HEK293 (cell line): ENCODE data around the gene HTATIP2.

ENCODE experiments used
- CTCF ChIA-PET: fragments of 350-600 bp; formaldehyde crosslinking; extraction: SDS; loops from one replicate; lab custom pipeline; 2021; ENCODE audit warnings: antibody characterized with exemption; lab: Yijun Ruan, JAX
- POLR2A ChIA-PET: fragments of 300-600 bp; formaldehyde crosslinking; extraction: SDS; loops from one replicate; lab custom pipeline; 2020; ENCODE audit warnings: antibody characterized with exemption, inconsistent platforms; lab: Yijun Ruan, JAX
- H3K27ac ChIP-seq: fragments of 200-500 bp; sonication (Bioruptor generic); 2 replicates; pipeline ENCODE4 v1.5.1; 2014; ENCODE audit warnings: low read depth, low read length, control low read depth, inconsistent platforms; ENCODE audit errors: extremely low read depth
- H3K36me3 ChIP-seq, 2 experiments: fragments of 200-500 bp in 1 of 2; sonication (Bioruptor generic) in 1 of 2; 1 replicate in 1 of 2; 2 replicates in 1 of 2; pipeline ENCODE4 v1.5.1; 2014 to 2017; ENCODE audit warnings: inconsistent platforms in 2 of 2, low read length in 2 of 2; ENCODE audit not compliant: control insufficient read depth in 2 of 2, insufficient read depth in 1 of 2
- H3K4me1 ChIP-seq: fragments of 200-500 bp; sonication (Bioruptor generic); 2 replicates; pipeline ENCODE4 v1.5.1; 2014; ENCODE audit warnings: mild to moderate bottlenecking, low read length, inconsistent platforms; ENCODE audit not compliant: control insufficient read depth, insufficient read depth
- H3K4me3 ChIP-seq: 2 replicates; pipeline ENCODE4 v1.5.1; 2011; ENCODE audit warnings: low read depth, mild to moderate bottlenecking, control low read depth, low read length, moderate library complexity
- H3K9me3 ChIP-seq: fragments of 200-500 bp; sonication (Bioruptor generic); 2 replicates; pipeline ENCODE4 v1.5.1; 2014; ENCODE audit warnings: low read depth, low read length, inconsistent platforms; ENCODE audit not compliant: control insufficient read depth, insufficient read depth
- CTCF ChIP-seq: fragments of 450-650 bp; formaldehyde crosslinking; IDR thresholded peaks from 2 replicates; pipeline ENCODE4 v1.5.1; 2016; ENCODE audit warnings: missing biosample characterization, missing genetic modification characterization
- GLI2 ChIP-seq: fragments of 450-650 bp; formaldehyde crosslinking; IDR thresholded peaks from 2 replicates; pipeline ENCODE4; 2017; ENCODE audit warnings: missing biosample characterization, missing genetic modification characterization, low read depth, borderline replicate concordance
- KLF1 ChIP-seq: fragments of 450-650 bp; formaldehyde crosslinking; IDR thresholded peaks from 2 replicates; pipeline ENCODE4 v1.5.1; 2016; ENCODE audit warnings: missing biosample characterization, missing genetic modification characterization
- KLF10 ChIP-seq: fragments of 450-650 bp; IDR thresholded peaks from 2 replicates; pipeline ENCODE4 v1.5.1; 2018; ENCODE audit warnings: missing biosample characterization, mild to moderate bottlenecking, missing genetic modification characterization
- OSR2 ChIP-seq: fragments of 450-650 bp; formaldehyde crosslinking; IDR thresholded peaks from 2 replicates; pipeline ENCODE4 v1.5.1; 2016; ENCODE audit warnings: missing biosample characterization, missing genetic modification characterization
- PATZ1 ChIP-seq: fragments of 450-650 bp; formaldehyde crosslinking; IDR thresholded peaks from 2 replicates; pipeline ENCODE4 v1.5.1; 2016; ENCODE audit warnings: missing biosample characterization, missing genetic modification characterization
- REPIN1 ChIP-seq: fragments of 450-650 bp; formaldehyde crosslinking; IDR thresholded peaks from 2 replicates; pipeline ENCODE4 v1.5.1; 2017; ENCODE audit warnings: missing biosample characterization, missing genetic modification characterization, low read depth
- TCF7L2 ChIP-seq: IDR thresholded peaks from 2 replicates; pipeline ENCODE4 v1.6.1; 2011; ENCODE audit warnings: low read depth, mild to moderate bottlenecking, inconsistent platforms, low read length, moderate library complexity, borderline replicate concordance
- ZBTB20 ChIP-seq: fragments of 450-650 bp; formaldehyde crosslinking; IDR thresholded peaks from 2 replicates; pipeline ENCODE4 v1.5.1; 2016; ENCODE audit warnings: missing biosample characterization, missing genetic modification characterization
- ZBTB21 ChIP-seq: fragments of 450-650 bp; formaldehyde crosslinking; IDR thresholded peaks from 2 replicates; pipeline ENCODE4 v1.5.1; 2017; ENCODE audit warnings: missing biosample characterization, missing genetic modification characterization
- ZBTB8A ChIP-seq: fragments of 450-650 bp; formaldehyde crosslinking; IDR thresholded peaks from 2 replicates; pipeline ENCODE4 v1.5.1; 2016; ENCODE audit warnings: missing biosample characterization, missing genetic modification characterization
- ZNF16 ChIP-seq: fragments of 450-650 bp; formaldehyde crosslinking; IDR thresholded peaks from 2 replicates; pipeline ENCODE4 v1.5.1; 2016; ENCODE audit warnings: low read depth, missing biosample characterization, missing genetic modification characterization
- ZNF24 ChIP-seq: fragments of 450-650 bp; formaldehyde crosslinking; IDR thresholded peaks from 2 replicates; pipeline ENCODE4 v1.5.1; 2016; ENCODE audit warnings: missing biosample characterization, missing genetic modification characterization
- ZNF544 ChIP-seq: fragments of 450-650 bp; formaldehyde crosslinking; IDR thresholded peaks from 2 replicates; pipeline ENCODE4 v1.5.0; 2017; ENCODE audit warnings: missing biosample characterization, missing genetic modification characterization
- ZNF561 ChIP-seq: fragments of 450-650 bp; IDR thresholded peaks from 2 replicates; pipeline ENCODE4 v1.5.1; 2018; ENCODE audit warnings: missing biosample characterization, missing genetic modification characterization, borderline replicate concordance
- ZNF600 ChIP-seq: fragments of 450-650 bp; formaldehyde crosslinking; IDR thresholded peaks from 2 replicates; pipeline ENCODE4 v1.5.1; 2016; ENCODE audit warnings: missing biosample characterization, missing genetic modification characterization
- ZNF629 ChIP-seq: fragments of 450-650 bp; formaldehyde crosslinking; IDR thresholded peaks from 2 replicates; pipeline ENCODE4 v1.5.1; 2017; ENCODE audit warnings: missing biosample characterization, missing genetic modification characterization
- ZNF707 ChIP-seq: fragments of 450-650 bp; formaldehyde crosslinking; IDR thresholded peaks from 2 replicates; pipeline ENCODE4 v1.5.1; 2016; ENCODE audit warnings: missing biosample characterization, missing genetic modification characterization
- ZNF747 ChIP-seq: fragments of 450-650 bp; formaldehyde crosslinking; IDR thresholded peaks from 2 replicates; pipeline ENCODE4 v1.5.1; 2016; ENCODE audit warnings: missing biosample characterization, missing genetic modification characterization
- ZNF776 ChIP-seq: fragments of 450-650 bp; formaldehyde crosslinking; IDR thresholded peaks from 2 replicates; pipeline ENCODE4 v1.5.0; 2017; ENCODE audit warnings: missing biosample characterization, missing genetic modification characterization, borderline replicate concordance
- ZNF830 ChIP-seq: fragments of 450-650 bp; IDR thresholded peaks from 2 replicates; pipeline ENCODE4 v1.5.0; 2018; ENCODE audit warnings: missing biosample characterization, missing genetic modification characterization, low read depth, mild to moderate bottlenecking, moderate library complexity
- TF ChIP-seq, protein P1 (sequence below): fragments of 450-650 bp; formaldehyde crosslinking; IDR thresholded peaks from 2 replicates; pipeline ENCODE4 v1.5.1; 2017; ENCODE audit warnings: missing biosample characterization, missing genetic modification characterization
- TF ChIP-seq, protein P2 (sequence below): fragments of 450-650 bp; formaldehyde crosslinking; IDR thresholded peaks from 2 replicates; pipeline ENCODE4 v1.5.1; 2016; ENCODE audit warnings: missing biosample characterization, missing genetic modification characterization

The HTATIP2 gene

GRCh38 chr11:20367313-20367948, 3.9 kb downstream of the HTATIP2 start (continued):
- no peak for TF ChIP-seq PATZ1

DNA sequence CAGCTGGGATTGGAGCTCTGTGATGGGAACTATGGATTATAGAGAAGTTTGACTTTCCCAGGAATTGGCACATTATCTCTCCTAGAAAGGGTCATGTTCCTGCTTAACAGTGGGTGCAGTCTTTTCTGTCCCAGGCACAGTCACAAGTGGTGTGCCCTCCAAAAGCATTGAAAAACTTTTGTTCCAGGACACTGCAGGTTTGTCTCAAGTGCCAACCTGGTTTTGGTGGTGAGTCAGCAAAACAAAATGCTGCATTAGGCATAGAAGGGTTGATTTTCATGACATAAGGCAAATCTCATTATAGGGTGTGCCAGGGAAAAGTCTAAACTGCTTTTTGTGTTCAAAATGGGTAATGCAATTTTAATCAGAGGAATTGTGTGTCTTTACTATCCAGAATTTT, 4.9 kb downstream of the HTATIP2 start:
- Histone ChIP-seq H3K9me3 (no peaks in the 10 kb centered on the region), H3K4me3 (no peak overlapping the region), H3K4me1 (no peaks in the 10 kb centered on the region; the same call in 1 of the 2 replicates), H3K27ac (no peak overlapping the region), H3K36me3 (no peaks in the 10 kb centered on the region)
- ChIA-PET POLR2A (no interaction called here), CTCF (interaction anchor here (0.6 to 1.6 kb wide), 4 partner anchors 13 to 240 kb away, joined by 3 to 5 read pairs (median 3); no protein-coding TSS in a partner anchor)
- TF ChIP-seq REPIN1 (tag by site-specific recombination) (no peak), ZNF776 (tag by site-specific recombination) (no peak), ZNF561 (tag by site-specific recombination) (no peak), ZBTB8A (tag by site-specific recombination) (no peak), TCF7L2 (no peak), ZNF600 (peak; percentile 55; the same call in 1 of the 2 replicates), ZNF830 (tag by site-specific recombination) (no peak), ZNF16 (no peak), ZNF544 (tag by site-specific recombination) (no peak), ZNF24 (tag by site-specific recombination) (no peak), KLF10 (tag by site-specific recombination) (no peak), ZNF629 (no peak), KLF1 (tag by site-specific recombination) (no peak)
- TF ChIP-seq, protein P1, sequence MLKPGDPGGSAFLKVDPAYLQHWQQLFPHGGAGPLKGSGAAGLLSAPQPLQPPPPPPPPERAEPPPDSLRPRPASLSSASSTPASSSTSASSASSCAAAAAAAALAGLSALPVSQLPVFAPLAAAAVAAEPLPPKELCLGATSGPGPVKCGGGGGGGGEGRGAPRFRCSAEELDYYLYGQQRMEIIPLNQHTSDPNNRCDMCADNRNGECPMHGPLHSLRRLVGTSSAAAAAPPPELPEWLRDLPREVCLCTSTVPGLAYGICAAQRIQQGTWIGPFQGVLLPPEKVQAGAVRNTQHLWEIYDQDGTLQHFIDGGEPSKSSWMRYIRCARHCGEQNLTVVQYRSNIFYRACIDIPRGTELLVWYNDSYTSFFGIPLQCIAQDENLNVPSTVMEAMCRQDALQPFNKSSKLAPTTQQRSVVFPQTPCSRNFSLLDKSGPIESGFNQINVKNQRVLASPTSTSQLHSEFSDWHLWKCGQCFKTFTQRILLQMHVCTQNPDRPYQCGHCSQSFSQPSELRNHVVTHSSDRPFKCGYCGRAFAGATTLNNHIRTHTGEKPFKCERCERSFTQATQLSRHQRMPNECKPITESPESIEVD (tag by site-specific recombination): peak; percentile 21; the same call in 1 of the 2 replicates
- TF ChIP-seq, protein P2, sequence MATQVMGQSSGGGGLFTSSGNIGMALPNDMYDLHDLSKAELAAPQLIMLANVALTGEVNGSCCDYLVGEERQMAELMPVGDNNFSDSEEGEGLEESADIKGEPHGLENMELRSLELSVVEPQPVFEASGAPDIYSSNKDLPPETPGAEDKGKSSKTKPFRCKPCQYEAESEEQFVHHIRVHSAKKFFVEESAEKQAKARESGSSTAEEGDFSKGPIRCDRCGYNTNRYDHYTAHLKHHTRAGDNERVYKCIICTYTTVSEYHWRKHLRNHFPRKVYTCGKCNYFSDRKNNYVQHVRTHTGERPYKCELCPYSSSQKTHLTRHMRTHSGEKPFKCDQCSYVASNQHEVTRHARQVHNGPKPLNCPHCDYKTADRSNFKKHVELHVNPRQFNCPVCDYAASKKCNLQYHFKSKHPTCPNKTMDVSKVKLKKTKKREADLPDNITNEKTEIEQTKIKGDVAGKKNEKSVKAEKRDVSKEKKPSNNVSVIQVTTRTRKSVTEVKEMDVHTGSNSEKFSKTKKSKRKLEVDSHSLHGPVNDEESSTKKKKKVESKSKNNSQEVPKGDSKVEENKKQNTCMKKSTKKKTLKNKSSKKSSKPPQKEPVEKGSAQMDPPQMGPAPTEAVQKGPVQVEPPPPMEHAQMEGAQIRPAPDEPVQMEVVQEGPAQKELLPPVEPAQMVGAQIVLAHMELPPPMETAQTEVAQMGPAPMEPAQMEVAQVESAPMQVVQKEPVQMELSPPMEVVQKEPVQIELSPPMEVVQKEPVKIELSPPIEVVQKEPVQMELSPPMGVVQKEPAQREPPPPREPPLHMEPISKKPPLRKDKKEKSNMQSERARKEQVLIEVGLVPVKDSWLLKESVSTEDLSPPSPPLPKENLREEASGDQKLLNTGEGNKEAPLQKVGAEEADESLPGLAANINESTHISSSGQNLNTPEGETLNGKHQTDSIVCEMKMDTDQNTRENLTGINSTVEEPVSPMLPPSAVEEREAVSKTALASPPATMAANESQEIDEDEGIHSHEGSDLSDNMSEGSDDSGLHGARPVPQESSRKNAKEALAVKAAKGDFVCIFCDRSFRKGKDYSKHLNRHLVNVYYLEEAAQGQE (tag by site-specific recombination): no peak

DNA sequence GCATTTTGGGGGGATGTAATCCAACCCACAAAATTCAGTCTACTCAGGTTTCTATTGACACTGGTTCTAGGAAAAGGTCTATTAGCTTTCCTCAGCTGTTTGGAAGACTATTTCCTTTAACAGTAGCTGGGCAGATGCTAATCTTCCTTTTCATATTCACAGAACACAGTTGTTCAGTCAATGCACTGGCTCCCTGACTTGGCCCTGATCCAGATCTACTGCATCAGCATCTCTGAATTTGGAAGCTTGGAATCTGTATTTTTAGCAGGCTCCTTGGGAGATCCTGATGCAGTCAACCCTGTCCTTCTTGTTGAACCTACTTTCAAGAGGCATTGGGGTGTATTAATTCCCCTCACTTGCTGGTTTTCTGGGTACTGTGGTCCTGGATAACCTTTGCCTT, 6.3 kb downstream of the HTATIP2 start:
- no peaks in the 10 kb centered on the region for H3K36me3 ChIP-seq
- H3K4me3 ChIP-seq: no peak overlapping the region
- POLR2A ChIA-PET: no interaction called here
- no peaks in the 10 kb centered on the region for H3K9me3 ChIP-seq
- no peak overlapping the region for H3K27ac ChIP-seq
- H3K4me1 ChIP-seq: no peaks in the 10 kb centered on the region; the same call in 1 of the 2 replicates
- CTCF ChIA-PET: interaction anchor here (1.3 to 3.1 kb wide), 3 partner anchors 14 to 240 kb away, joined by 3 to 7 read pairs (median 4); no protein-coding TSS in a partner anchor
- TF ChIP-seq ZNF544 (tag by site-specific recombination) (no peak), ZBTB20 (tag by site-specific recombination) (peak; percentile 43; the same call in 1 of the 2 replicates), ZBTB21 (tag by site-specific recombination) (no peak), OSR2 (tag by site-specific recombination) (peak; percentile 47), ZNF747 (tag by site-specific recombination) (no peak), TCF7L2 (no peak), GLI2 (tag by site-specific recombination) (no peak), ZNF707 (tag by site-specific recombination) (no peak), CTCF (tag by site-specific recombination) (no peak)
